MCF 10A (cell line): ENCODE data around the gene SREBF2. TPM values are rescaled to one million over a fixed set of nuclear protein-coding genes. Genes with fewer than 3 reads are reported as not detected.
A peak's percentile ranks its signal among the peaks of the same experiment; 100 is the strongest.

Experiments
- BruUV-seq: library from RNA; stranded (reverse); fragments of 400-500 nt; replicated peaks from 2 replicates; lab custom pipeline; 2021; lab: Mats Ljungman, UMichigan
- CTCF ChIA-PET: fragments of 300-600 bp; sonication (Branson Sonifier 250); formaldehyde crosslinking; extraction: SDS; loops from one replicate; lab custom pipeline; 2021; ENCODE audit warnings: antibody characterized with exemption, inconsistent platforms; lab: Yijun Ruan, JAX
- POLR2A ChIA-PET: fragments of 300-600, 350-650 bp; sonication (Branson Sonifier 250); formaldehyde crosslinking; extraction: SDS; loops from one replicate; lab custom pipeline; 2020; ENCODE audit warnings: antibody characterized with exemption, inconsistent platforms; lab: Yijun Ruan, JAX
- DNase-seq: peaks from one replicate; pipeline ENCODE4 v3.0.0-alpha.2; 2018; ENCODE audit not compliant: unreplicated experiment
- H3K27ac Mint-ChIP-seq: one replicate; pipeline ENCODE4 v1.8.0; 2022; ENCODE audit warnings: mild to moderate bottlenecking, low read depth, mixed read lengths; ENCODE audit not compliant: unreplicated experiment
- H3K27me3 Mint-ChIP-seq: one replicate; pipeline ENCODE4 v1.8.0; 2022; ENCODE audit warnings: mixed read lengths; ENCODE audit not compliant: insufficient read depth, unreplicated experiment
- H3K36me3 Mint-ChIP-seq: one replicate; pipeline ENCODE4 v1.8.0; 2022; ENCODE audit warnings: mild to moderate bottlenecking, moderate library complexity, mixed read lengths; ENCODE audit not compliant: insufficient read depth, unreplicated experiment
- H3K4me1 Mint-ChIP-seq: one replicate; pipeline ENCODE4 v1.8.0; 2022; ENCODE audit warnings: mixed read lengths; ENCODE audit not compliant: insufficient read depth, unreplicated experiment
- H3K4me3 Mint-ChIP-seq: one replicate; pipeline ENCODE4 v1.8.0; 2022; ENCODE audit warnings: mild to moderate bottlenecking, moderate library complexity, mixed read lengths; ENCODE audit not compliant: unreplicated experiment
- H3K9me3 Mint-ChIP-seq: one replicate; pipeline ENCODE4 v1.8.0; 2022; ENCODE audit warnings: mixed read lengths; ENCODE audit not compliant: unreplicated experiment
- intact Hi-C: fragments of 100-400 bp; cut with micrococcal nuclease; formaldehyde crosslinking; loops from 2 replicates; pipeline ENCODE4 v1.14.1; 2022
- total RNA-seq: library from RNA; stranded (reverse); gene quantifications from 2 replicates; pipeline ENCODE4 v1.2.3, GENCODE V29; 2022
- TF ChIP-seq, protein P1 (sequence below): fragments of 200-600 bp; IDR thresholded peaks from one replicate; pipeline ENCODE4 v1.8.0; 2022; ENCODE audit warnings: antibody characterized with exemption, mild to moderate bottlenecking; ENCODE audit not compliant: unreplicated experiment

Gene SREBF2
- total RNA-seq, 1 experiment from 2014 or later, result 104 TPM

DNA sequence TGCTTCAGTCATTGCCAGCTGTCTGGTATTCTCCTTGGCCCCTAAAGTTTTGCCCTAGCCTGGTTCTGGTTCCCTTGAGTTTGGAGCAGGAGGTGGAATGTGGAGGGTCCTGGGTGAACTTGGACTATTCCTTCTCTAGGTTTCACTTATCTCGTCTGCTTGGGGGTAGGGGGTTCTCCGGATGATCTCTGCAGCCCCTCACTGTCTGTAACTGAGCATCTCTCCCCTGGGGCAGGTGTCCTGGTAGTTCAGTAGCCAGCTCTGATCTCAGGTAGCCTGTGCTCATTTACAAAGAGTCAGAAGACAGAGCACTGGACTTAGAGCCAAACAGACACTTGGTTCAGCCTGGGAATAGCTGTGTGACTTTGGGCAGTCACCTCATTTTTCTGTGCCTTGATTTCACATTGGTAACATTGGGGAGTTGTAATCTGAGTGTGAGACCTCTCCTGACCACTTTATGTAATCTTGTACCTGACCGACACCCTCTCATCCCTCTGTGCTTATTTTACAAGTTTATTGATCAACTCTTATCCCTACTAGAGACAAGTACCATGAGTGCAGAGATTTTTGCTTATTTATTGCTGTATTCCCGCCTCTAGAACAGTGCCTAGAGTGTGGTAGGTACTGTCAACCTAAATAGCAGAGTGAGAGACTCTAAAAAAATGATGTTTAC lies 31.6 kb upstream of the SREBF2 start:
- BruUV-seq, result TSS peak; percentile 46
- peak; percentile 13 for DNase-seq
- Mint-ChIP-seq H3K27ac (peak overlapping the region; percentile 91), H3K36me3 (no peaks in the 10 kb centered on the region), H3K9me3 (no peaks in the 10 kb centered on the region), H3K27me3 (no peaks in the 10 kb centered on the region), H3K4me3 (peak overlapping the region; percentile 84), H3K4me1 (peaks cover 14% of the 10 kb centered on the region)
- ChIA-PET CTCF (interaction anchor here (0.6 to 2.7 kb wide), 4 partner anchors 13 to 104 kb away, joined by 3 to 20 read pairs (median 12); partner anchors contain the start of gene SREBF2), POLR2A (interaction anchor here (0.7 to 4.3 kb wide), 21 partner anchors 17 to 288 kb away, joined by 3 to 43 read pairs (median 4); partner anchors contain the start of genes CENPM, NDUFA6, SMDT1 and SNU13)
- intact Hi-C loops, result loop anchor here (1.0 to 2.0 kb wide), 2 partner anchors 55 to 104 kb away; no protein-coding TSS in a partner anchor
- TF ChIP-seq, protein P1, sequence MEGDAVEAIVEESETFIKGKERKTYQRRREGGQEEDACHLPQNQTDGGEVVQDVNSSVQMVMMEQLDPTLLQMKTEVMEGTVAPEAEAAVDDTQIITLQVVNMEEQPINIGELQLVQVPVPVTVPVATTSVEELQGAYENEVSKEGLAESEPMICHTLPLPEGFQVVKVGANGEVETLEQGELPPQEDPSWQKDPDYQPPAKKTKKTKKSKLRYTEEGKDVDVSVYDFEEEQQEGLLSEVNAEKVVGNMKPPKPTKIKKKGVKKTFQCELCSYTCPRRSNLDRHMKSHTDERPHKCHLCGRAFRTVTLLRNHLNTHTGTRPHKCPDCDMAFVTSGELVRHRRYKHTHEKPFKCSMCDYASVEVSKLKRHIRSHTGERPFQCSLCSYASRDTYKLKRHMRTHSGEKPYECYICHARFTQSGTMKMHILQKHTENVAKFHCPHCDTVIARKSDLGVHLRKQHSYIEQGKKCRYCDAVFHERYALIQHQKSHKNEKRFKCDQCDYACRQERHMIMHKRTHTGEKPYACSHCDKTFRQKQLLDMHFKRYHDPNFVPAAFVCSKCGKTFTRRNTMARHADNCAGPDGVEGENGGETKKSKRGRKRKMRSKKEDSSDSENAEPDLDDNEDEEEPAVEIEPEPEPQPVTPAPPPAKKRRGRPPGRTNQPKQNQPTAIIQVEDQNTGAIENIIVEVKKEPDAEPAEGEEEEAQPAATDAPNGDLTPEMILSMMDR, result no peak

DNA sequence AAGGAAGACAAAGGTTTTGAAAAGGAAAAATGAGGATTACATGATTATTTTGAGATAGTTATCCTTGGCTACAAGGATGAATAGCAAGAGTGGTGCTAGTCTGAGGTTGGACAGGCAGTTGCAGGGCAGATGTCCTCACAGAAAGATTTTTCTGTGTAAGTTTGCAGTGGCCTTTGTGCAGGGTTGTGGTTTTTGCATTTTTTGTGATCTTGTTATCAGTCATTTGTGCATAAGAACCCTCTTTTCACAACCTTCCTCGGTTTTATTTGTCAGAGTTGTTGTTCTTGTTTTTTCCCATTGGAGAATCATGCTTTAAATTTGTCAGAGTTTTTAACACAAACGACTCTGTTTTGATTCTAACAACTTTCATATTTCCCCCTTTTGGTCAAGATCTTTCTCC lies 31.0 kb upstream of the SREBF2 start:
- no peaks in the 10 kb centered on the region for H3K27me3 Mint-ChIP-seq
- ChIA-PET CTCF (interaction anchor here (2.7 kb wide), 1 partner anchor 104 kb away, joined by 20 read pairs; no protein-coding TSS in a partner anchor), POLR2A (interaction anchor here (1.9 to 4.3 kb wide), 3 partner anchors 31 to 288 kb away, joined by 8 to 43 read pairs (median 19); partner anchors contain the start of genes NDUFA6 and SREBF2)
- H3K9me3 Mint-ChIP-seq, result no peaks in the 10 kb centered on the region
- no peak for DNase-seq
- TF ChIP-seq, protein P1, result no peak
- peak overlapping the region; percentile 84 for H3K4me3 Mint-ChIP-seq
- intact Hi-C loops, result loop anchor here (1.0 to 2.0 kb wide), 2 partner anchors 56 to 105 kb away; no protein-coding TSS in a partner anchor
- H3K4me1 Mint-ChIP-seq, result peaks cover 14% of the 10 kb centered on the region
- H3K27ac Mint-ChIP-seq, result no peak overlapping the region
- H3K36me3 Mint-ChIP-seq, result no peaks in the 10 kb centered on the region
- no TSS peak for BruUV-seq

DNA sequence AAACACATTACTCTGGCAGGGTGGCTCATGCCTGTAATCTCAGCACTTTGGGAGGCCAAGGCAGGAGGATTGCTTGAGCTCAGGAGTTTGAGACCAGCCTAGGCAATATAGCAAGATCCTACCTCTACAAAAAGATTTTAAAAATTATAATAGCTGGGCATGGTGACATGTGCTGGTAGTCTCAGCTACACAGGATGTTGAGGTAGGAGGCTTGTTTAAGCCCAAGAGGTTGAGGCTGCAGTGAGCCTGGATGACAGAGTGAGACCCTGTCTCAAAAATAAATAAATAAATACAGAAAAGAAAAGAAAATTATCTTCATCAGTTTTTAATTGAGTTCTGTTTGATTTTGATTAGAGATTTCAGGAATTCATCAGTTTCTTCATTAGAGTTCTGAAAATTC lies 27.3 kb upstream of the SREBF2 start:
- H3K27me3 Mint-ChIP-seq, result no peaks in the 10 kb centered on the region
- H3K36me3 Mint-ChIP-seq, result no peaks in the 10 kb centered on the region
- TF ChIP-seq, protein P1, result no peak
- DNase-seq, result no peak
- BruUV-seq, result no TSS peak
- no peaks in the 10 kb centered on the region for H3K9me3 Mint-ChIP-seq
- intact Hi-C loops, result no loop called here
- H3K4me3 Mint-ChIP-seq, result no peak overlapping the region
- ChIA-PET CTCF (interaction anchor here (1.6 kb wide), 1 partner anchor 109 kb away, joined by 11 read pairs; no protein-coding TSS in a partner anchor), POLR2A (interaction anchor here (0.7 to 1.1 kb wide), 2 partner anchors 109 to 161 kb away, joined by 3 read pairs; no protein-coding TSS in a partner anchor)
- H3K4me1 Mint-ChIP-seq, result peaks cover 14% of the 10 kb centered on the region
- no peak overlapping the region for H3K27ac Mint-ChIP-seq

DNA sequence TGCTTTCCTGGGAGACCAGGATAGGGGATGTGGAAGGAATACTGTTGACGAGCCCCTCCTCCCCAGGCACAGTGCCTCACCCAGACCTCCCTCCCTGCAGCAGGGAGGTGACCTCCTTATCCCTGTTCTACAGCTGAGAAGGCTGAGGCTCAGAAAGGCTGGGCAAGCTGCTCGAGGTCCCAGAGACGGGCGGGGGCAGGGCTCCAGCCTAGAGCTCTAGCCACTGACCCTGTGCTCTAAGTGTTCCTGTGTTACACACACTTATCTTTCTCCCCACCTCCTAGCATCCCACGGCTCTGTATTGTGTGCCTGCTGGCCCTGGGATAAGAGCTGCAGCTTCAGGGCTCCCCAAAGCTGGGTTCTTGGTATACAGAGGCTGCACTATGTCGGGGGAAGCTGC lies 24.5 kb upstream of the SREBF2 start:
- intact Hi-C loops, result no loop called here
- Mint-ChIP-seq H3K4me3 (no peak overlapping the region), H3K4me1 (no peaks in the 10 kb centered on the region), H3K27ac (no peak overlapping the region), H3K27me3 (no peaks in the 10 kb centered on the region), H3K9me3 (no peaks in the 10 kb centered on the region), H3K36me3 (no peaks in the 10 kb centered on the region)
- TF ChIP-seq, protein P1, result no peak
- DNase-seq, result no peak
- BruUV-seq, result no TSS peak
- POLR2A ChIA-PET, result interaction anchor here (0.6 kb wide), 1 partner anchor 262 kb away, joined by 5 read pairs; no protein-coding TSS in a partner anchor
- CTCF ChIA-PET, result no interaction called here
